ENCODE data around the gene COL12A1. TPM values are rescaled to one million over a fixed set of nuclear protein-coding genes. Genes with fewer than 3 reads are reported as not detected.

COL12A1 gene
- total and polyA plus RNA-seq, 9 donors = 134 to 277 (median 168) TPM

DNA sequence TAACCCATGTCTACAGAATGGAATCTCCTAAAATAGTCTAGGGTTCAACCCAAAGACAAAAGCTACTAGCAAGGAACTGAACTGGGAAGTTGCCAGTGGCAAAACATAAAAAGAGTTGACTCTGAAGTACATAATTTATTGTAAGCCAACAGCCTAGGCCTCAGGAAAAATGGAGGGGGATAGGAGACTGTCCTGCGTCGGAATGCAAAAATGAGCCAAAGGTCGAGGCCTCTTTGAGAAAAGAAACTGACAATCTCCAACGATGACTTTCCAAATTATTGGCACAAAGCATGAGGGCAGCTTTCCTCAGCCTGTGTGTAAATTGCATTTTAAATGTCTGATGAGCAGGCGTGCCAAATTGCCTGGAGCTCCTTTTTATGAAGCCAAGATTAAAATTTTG, 2.1 kb downstream of the COL12A1 start:
- Histone ChIP-seq H3K4me3 (peak overlapping the region; percentile 57), H3K27ac (peak overlapping the region; percentile 18 to 93), H3K4me1 (ENCODE audit: insufficient read depth) (peaks cover 12% of the 10 kb centered on the region), H3K9me3 (no peaks in the 10 kb centered on the region), H3K27me3 (no peaks in the 10 kb centered on the region), H3K36me3 (no peaks in the 10 kb centered on the region)
- peak; percentile 28 to 44 (median 36) for DNase-seq
- intact Hi-C loops (cut with DNase I) = loop anchor here in 3 of 4 donors (5.0 to 10.0 kb wide), 6 partner anchors 109 to 1469 kb away; no protein-coding TSS in a partner anchor
- no peak for TF ChIP-seq POLR2A (IDR thresholded peaks at IDR 0.05)
- TF ChIP-seq CTCF (IDR thresholded peaks at IDR 0.05) = no peak
- TF ChIP-seq EP300 (IDR thresholded peaks at IDR 0.05) = no peak
- WGBS, 3 donors = 12 to 13% (median 13%) methylated on average over 5 of the region's 5 CpGs

DNA sequence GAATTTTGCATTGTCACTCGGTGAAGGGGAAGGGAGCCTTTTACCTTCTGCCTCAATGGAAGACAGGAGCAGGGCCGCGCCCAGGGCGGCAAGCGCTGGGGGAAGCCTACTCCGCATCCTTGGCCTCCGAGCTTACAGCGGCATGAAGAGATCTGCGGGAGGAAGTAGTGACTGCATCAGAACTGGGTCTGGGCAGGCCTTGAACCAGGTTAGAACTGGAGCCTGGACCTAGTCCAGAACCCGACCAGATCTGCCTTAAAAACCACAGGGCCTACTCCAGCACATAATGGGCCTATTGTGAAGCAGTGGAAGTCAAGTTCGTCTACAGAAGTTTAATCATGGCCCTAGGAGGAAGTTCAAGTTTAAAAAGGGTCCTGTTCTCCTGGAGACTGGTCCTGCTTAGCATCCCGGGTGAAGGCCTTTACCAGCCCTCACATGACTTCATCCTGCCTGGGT, 3.1 kb downstream of the COL12A1 start:
- Histone ChIP-seq H3K27me3 (no peaks in the 10 kb centered on the region), H3K4me1 (ENCODE audit: insufficient read depth) (peaks cover 11% of the 10 kb centered on the region), H3K27ac (peak overlapping the region; percentile 42 to 93), H3K4me3 (peak overlapping the region; percentile 38), H3K9me3 (no peaks in the 10 kb centered on the region), H3K36me3 (no peaks in the 10 kb centered on the region)
- peak; percentile 41 to 61 (median 45) for DNase-seq
- intact Hi-C loops (cut with DNase I) = loop anchor here in 3 of 4 donors (5.0 to 10.0 kb wide), 6 partner anchors 108 to 1468 kb away; no protein-coding TSS in a partner anchor
- WGBS, 3 donors = 53 to 62% (median 59%) methylated on average over 12 of the region's 12 CpGs
- TF ChIP-seq EP300 (IDR thresholded peaks at IDR 0.05) (no peak), POLR2A (IDR thresholded peaks at IDR 0.05) (no peak), CTCF (IDR thresholded peaks at IDR 0.05) (no peak)

- H3K4me3 ChIP-seq = peak overlapping the region; percentile 38
- H3K9me3 ChIP-seq = no peaks in the 10 kb centered on the region
- no peaks in the 10 kb centered on the region for H3K36me3 ChIP-seq
- peak; percentile 56 to 75 (median 65) for DNase-seq
- TF ChIP-seq POLR2A (IDR thresholded peaks at IDR 0.05) = no peak
- TF ChIP-seq CTCF (IDR thresholded peaks at IDR 0.05) = peak in 1 of 3 donors; percentile 12
- TF ChIP-seq EP300 (IDR thresholded peaks at IDR 0.05) = no peak
- intact Hi-C loops (cut with DNase I) = loop anchor here in 3 of 4 donors (5.0 to 10.0 kb wide), 6 partner anchors 107 to 1467 kb away; no protein-coding TSS in a partner anchor
- no peaks in the 10 kb centered on the region for H3K27me3 ChIP-seq
- WGBS, 3 donors = 33 to 46% (median 40%) methylated on average over 45 to 46 of the region's 46 CpGs
- H3K27ac ChIP-seq = peak overlapping the region; percentile 42 to 93
- peaks cover 11% of the 10 kb centered on the region for H3K4me1 ChIP-seq (ENCODE audit: insufficient read depth)
Observed at GRCh38 chr6:75201901-75202672, 3.8 kb downstream of the COL12A1 start.

- Histone ChIP-seq H3K4me3 (no peak overlapping the region), H3K36me3 (no peaks in the 10 kb centered on the region), H3K27me3 (no peaks in the 10 kb centered on the region), H3K4me1 (ENCODE audit: insufficient read depth) (peaks cover 11% of the 10 kb centered on the region), H3K27ac (no peak overlapping the region), H3K9me3 (no peaks in the 10 kb centered on the region)
- TF ChIP-seq POLR2A (IDR thresholded peaks at IDR 0.05) (no peak), CTCF (IDR thresholded peaks at IDR 0.05) (no peak), EP300 (IDR thresholded peaks at IDR 0.05) (no peak)
- WGBS, 3 donors = 7 to 8% (median 7%) methylated on average over 1 of the region's 1 CpG
- no peak for DNase-seq
- intact Hi-C loops (cut with DNase I) = loop anchor here in 3 of 4 donors (5.0 to 10.0 kb wide), 6 partner anchors 106 to 1466 kb away; no protein-coding TSS in a partner anchor
Observed at GRCh38 chr6:75201021-75201420, 4.8 kb downstream of the COL12A1 start.
